ENCODE results near the gene WDR83.
"Not testable (repeated sequence)": the region's sequence is repeated elsewhere in the genome, so short reads cannot be mapped to it uniquely, and the experiment has no call there.

Gene WDR83

DNA sequence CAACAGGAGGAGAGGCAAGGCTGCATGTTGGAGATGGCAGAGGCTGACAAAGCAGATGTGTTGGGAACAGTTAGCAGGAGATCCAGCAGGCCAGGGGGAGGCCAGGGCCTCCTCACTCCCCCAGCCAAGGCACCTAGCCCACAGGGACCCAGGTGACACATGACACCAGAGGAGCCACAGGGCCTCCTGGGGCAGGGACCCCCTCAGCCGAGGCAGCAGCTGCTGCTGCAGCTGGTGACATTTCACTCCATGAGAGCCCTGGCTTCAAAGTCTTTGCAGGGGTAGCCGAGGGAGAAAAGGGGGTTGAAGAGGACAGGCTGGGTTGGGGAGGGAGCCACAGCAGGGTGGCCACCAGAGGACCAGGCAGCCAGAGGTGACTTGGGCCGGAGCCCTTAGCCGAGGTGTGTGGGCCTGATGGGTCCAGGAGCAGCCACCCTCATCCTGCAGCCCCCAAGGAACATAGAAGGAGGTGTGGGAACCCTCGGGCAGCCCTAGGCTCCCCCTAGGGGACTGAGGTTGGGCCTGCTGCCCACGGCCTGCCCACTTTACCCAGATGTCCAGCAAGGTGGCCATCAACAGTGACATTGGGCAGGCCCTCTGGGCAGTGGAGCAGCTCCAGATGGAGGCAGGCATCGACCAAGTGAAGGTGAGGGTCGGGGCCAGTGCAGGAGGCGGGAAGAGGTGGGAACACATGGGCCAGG is 21.0 kb downstream of the WDR83 start, which contains the start of gene GNG14:
Gene GNG14 (plus strand): TSS at position 503 of the 701 bp plus-strand sequence. CDS start 51 bp downstream, at position 554.
- no peak for DNase-seq

DNA sequence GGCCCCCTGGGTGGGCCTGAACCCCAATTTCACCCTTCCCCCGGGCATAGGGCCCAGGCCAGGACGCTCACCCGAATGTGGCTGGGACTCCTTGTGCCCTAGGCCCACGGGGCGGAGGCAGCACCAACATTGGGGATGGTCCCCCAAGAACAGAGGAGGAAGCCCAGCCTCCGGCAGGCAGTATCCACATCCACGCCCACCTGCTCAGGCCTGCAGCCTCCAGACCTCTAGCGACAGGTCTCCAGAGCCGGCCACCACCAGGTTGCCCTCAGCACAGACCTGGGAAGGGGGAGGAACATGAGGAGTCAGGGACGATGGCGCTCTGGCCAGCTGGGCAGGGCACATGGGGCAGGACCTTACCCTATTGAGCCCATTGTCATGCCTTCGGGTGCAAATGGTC is 22.4 kb downstream of the WDR83 start:
- no peak for DNase-seq

DNA sequence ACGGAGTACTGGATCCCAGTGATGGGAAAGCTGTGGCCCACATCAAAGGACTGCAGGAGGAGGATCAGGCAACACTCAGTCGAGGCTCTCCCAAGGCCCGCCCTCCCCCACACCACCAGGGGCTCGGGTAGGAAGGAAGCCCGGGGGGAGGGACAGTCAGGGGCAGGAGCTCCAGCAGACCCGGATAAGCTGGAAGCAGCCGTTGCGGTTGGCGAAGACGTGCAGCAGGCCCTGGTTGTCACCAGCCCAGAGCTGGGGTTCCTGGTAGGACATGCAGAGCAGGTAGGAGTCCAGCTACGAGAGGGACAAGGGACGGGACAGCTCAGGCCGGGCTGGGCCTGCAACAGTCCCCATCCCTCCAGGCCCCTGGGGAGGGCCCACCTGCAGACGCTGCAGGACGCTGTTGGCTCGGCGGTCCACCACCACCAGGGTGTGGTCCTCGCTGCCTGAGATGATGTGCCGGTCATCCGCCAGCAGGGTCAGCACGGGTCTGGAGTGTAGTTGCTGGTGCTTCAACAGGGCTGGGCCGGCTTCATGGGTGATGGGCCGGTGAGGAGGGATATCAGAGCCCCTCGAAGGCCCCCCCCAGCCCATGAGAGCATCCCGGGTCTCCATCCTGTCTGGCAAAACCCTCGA is 23.1 kb downstream of the WDR83 start:
- peak; percentile 51 for DNase-seq

- DNase-seq = no peak
These were observed 26.4 kb downstream of the WDR83 start for GRCh38 chr19:12692960-12693359.

DNA sequence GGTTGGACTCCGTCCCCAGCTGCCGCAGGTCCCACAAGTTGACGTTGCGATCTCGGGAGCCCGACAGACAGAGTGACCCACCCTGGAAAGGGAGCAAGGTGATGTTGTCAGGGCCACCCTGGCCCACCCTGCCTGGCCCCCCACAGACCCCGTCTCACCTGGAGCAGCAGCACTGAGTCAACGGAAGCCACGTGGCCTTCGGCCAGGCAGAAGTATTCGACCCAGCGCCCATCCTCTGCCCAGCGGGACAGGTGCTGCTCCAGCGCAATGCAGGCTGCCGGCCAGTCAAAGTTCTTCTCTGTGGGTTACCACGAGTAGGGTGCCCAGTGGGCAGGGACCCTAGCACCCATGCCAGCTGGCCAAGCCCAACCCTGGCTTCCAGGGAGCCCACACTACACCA is 28.0 kb downstream of the WDR83 start:
- peak; percentile 43 for DNase-seq

- DNase-seq = no peak
These were observed 28.5 kb downstream of the WDR83 start for GRCh38 chr19:12695096-12695495.

GRCh38 chr19:12695514-12695913 is 28.9 kb downstream of the WDR83 start:
- no peak for DNase-seq

- peak; percentile 46 for DNase-seq
These were observed 29.4 kb downstream of the WDR83 start for GRCh38 chr19:12695997-12696365.

DNA sequence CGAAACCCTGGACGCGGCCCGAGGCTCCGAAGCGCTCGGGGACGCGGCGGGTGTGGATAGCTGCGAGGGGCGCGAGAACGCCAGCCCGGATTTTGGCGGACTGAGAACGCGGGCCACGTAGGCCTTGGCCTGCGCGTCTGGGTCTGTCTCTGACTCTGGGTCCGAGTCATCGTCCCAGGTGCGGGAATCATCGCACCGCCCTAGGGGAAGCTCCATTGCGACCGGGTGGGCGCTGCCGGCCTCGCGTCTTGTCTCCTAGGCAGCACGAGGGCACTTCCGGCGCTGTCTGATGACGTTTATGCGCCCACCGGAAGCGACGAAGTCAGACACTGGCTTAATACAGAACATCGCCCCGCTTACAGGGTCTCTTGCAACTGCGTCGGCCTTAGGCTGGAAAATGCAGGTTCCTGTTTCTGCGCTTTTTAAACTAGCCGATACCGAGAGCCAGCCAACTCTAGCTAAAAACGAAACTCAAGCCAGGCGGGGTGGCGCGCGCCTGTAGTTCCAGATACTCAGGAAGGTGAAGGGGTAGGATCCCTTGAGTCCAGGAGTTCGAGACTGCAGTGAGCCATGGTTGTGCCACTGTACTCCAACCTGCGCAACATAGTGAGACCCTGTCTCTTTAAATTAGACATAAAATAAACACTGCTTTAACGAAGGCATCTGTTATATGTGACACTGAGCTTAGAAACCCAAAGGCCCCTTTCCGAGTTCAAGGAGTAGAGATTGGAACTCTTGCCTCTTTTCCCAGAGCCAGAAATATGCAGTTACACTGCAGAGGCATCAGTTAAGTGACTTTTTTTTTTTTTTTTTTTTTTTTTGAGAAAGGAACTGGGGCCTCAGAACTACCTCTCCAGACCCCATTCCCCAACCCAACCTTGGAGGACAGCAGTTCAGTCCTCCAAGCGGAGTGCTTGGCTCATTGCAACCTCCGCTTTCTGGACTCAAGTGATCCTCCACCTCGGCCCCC is 30.0 kb downstream of the WDR83 start, which contains the start of gene FBXW9:
Gene FBXW9 (minus strand): TSS at position 266 of the 970 bp plus-strand sequence. CDS start 50 bp downstream, at position 216.
- DNase-seq = peak; percentile 97

DNA sequence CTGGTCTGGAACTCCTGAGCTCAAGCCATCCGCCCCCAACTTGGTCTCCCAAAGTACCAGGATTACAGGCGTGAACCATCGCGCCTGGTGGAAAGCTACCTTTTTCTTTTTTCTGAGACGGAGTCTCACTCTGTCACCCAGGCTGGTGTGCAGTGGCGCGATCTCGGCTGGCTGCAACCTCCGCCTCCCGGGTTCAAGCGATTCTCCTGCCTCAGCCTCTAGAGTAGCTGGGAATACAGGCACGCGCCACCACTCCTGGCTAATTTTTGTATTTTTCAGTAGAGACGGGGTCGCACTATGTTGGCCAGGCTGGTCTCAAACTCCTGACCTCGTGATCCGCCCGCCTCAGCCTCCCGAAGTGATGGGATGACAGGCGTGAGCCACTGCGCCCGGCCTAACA is 30.8 kb downstream of the WDR83 start:
- not testable (repeated sequence) for DNase-seq

DNA sequence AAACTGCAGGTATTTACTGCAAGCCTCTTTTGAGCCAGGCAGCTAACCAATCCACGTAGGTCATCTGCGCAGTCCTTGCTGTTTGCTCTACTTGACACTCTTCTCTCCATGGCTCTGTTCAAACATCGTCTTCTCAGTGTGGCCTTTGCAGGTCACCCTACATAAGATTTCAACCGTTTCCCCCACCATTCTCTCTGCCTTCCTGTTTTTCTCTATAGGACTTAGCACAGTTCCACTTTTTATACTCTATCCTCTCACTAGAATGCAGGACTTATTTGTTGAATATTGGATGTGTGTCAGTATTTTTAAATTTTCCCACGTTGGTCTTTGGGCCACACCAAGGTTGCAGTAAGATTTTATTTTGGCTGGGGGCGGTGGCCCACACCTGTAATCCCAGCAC is 31.5 kb downstream of the WDR83 start:
- no peak for DNase-seq

GRCh38 chr19:12701596-12702282 is 35.1 kb downstream of the WDR83 start:
- no peak for DNase-seq

DNA sequence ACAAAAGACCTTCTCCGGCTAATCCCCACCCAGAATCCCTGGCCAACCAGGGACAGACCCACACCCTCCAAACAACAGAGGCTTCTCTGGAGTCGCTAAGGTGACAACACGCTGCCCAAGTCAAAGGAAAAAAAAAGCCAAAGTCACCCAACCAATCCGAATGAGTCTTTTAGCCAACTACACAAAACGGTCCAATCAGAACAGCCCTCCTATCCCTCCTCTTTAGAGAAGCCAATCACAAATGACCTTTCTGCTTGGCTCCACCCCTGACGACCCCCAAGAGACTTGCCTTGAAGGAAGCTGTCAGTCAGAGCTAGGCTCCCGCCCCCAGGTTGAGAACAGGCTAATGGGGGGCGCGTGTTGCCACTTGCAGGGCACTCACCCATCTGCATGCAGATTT is 36.4 kb downstream of the WDR83 start:
- peak; percentile 84 for DNase-seq

DNA sequence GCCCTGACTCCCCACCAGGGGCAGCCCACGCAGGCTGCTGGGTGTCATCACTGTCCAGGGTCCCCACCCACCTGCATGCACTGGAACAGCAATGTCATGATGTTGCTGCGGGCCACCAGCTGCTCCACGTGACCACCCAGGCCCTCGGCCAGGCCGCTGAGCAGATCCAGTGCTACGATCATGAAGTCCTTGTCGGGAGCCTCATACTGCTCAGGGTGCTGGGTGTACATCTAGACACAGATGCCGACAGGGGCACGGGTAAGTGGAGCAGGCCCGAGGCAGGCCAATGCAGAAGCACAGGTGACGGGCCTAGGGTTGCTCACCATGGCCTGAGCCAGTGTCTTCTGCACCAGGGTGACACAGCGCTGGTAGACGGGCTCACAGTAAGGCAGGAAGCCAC is 38.6 kb downstream of the WDR83 start:
- no peak for DNase-seq

DNA sequence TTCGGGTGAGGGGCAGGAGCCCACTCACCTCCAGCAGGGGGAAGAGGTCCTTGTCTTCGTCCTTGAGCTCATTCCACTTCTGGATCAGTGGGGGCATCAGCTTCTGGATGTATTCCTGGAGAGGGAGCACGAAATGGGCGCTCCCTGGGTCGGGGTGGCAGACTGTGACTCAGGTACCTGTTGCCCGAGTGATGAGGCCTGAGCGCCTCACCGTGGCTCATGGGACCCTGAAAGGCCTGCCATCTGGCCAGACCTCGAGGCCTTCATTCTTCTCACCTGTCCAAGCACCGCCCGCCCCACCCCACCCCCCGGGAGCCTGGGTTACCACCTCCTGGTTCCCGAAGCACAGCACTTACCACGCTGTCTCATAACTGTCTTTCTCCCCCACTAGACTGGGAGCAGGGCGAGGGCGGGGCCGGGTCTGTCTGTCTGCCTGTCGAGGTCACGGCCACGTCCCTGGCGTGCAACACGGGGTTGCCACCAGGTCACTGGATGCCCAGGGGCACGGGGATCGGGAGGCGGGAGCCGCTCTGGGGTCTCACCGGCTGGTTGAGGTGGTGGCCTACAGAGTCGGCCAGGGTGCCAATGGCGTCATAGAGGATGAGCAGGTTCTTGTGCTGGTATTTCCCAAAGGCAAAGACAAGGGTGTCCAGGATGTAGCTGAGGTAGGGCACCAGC is 39.2 kb downstream of the WDR83 start:
- no peak for DNase-seq

GRCh38 chr19:12706332-12706718 is 39.7 kb downstream of the WDR83 start:
- DNase-seq = no peak

GRCh38 chr19:12708641-12709040 is 42.0 kb downstream of the WDR83 start:
- no peak for DNase-seq

DNA sequence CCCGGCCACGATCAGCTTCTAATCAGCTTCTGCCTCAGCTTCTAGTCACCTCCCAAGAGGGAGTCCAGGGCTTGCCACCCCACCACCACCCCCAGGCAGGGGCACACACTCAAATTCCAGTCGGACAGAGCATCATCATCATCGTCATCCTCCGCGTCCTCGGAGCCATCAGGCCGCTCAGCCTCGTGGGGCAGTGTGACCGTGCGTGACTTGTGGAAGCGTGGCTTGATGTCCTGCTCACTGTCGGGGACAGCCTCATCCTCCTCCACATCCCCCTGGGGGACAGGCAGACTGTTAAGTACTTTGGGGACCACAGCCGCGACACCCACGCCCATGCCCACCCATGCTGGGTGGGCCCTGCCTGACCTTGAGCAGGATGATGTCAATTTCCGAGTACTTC is 44.6 kb downstream of the WDR83 start:
- DNase-seq = no peak

DNA sequence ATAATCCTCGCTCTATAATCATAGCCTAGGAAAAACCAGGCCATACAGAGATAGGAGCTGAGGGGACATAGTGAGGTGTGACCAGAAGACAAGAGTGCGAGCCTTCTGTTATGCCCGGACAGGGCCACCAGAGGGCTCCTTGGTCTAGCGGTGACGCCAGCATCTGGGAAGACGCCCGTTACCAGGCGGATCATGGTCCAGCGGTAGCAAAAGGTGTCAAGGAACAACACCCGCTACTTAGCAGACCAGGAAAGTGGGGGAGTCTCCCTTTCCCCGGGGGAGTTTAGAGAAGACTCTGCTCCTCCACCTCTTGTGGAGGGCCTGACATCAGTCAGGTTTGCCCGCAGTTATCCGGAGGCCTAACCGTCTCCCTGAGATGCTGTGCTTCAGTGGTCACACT is 45.5 kb downstream of the WDR83 start:
- DNase-seq = not testable (repeated sequence)

GRCh38 chr19:12713304-12713703 is 46.7 kb downstream of the WDR83 start:
- not testable (repeated sequence) for DNase-seq

GRCh38 chr19:12715102-12715501 is 48.5 kb downstream of the WDR83 start:
- DNase-seq = no peak

DNA sequence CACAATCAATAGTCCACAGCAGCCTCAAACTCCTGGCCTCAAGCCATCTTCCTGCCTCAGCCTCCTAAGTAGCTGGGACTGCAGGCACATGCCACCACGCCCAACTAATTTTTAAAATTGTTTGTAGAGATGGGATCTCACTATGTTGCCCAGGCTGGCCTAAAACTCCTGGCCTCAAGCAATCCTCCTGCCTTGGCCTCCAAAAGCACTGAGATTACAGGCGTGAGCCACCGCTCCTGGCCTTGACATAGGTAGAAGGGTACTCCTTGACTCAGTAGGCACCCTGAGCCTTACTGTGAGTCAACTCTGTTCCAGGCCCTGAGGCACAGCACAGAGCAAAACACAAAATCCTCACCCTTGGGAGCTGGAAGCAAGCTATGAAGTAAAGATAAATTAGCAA is 49.3 kb downstream of the WDR83 start:
- DNase-seq = no peak
